K562 (cell line): ENCODE results near the gene RAB5B. TPM values are rescaled to one million over a fixed set of nuclear protein-coding genes. Genes with fewer than 3 reads are reported as not detected.

ENCODE experiments used
- ARID3A ChIP-seq: IDR thresholded peaks from 2 replicates; pipeline ENCODE4 v1.6.1; 2012; ENCODE audit warnings: low read depth, low read length, improper control_type of control experiment, borderline replicate concordance
- FOSL1 ChIP-seq: fragments of 200-800 bp; sonication (Bioruptor generic); conservative IDR thresholded peaks from 2 replicates; pipeline ENCODE4 v1.6.1; 2016; ENCODE audit warnings: missing genetic modification characterization, missing compliant biosample characterization
- KDM5B ChIP-seq: fragments of 200-600 bp; sonication (generic); IDR thresholded peaks from 2 replicates; pipeline ENCODE4 v1.6.1; 2012; ENCODE audit warnings: low read depth, mild to moderate bottlenecking, moderate library complexity, low read length, control low read depth, inconsistent platforms; ENCODE audit not compliant: insufficient replicate concordance
- LEF1 ChIP-seq: fragments of 450-650 bp; IDR thresholded peaks from 2 replicates; pipeline ENCODE4 v1.6.1; 2016; ENCODE audit warnings: mild to moderate bottlenecking
- NCOA6 ChIP-seq: fragments of 450-650 bp; IDR thresholded peaks from 2 replicates; pipeline ENCODE4 v1.6.1; 2017; ENCODE audit warnings: mild to moderate bottlenecking
- NR2C1 ChIP-seq, 2 experiments: fragments of 450-650 bp; IDR thresholded peaks; 2 replicates each; pipeline ENCODE4 v1.6.1; 2017; ENCODE audit warnings: mild to moderate bottlenecking in 2 of 2, antibody characterized with exemption in 1 of 2, inconsistent platforms in 1 of 2, missing compliant biosample characterization in 1 of 2, missing genetic modification characterization in 1 of 2
- RAD51 ChIP-seq: fragments of 450-650 bp; IDR thresholded peaks from 2 replicates; pipeline ENCODE4 v1.7.1; 2016; ENCODE audit warnings: low read depth, mild to moderate bottlenecking, borderline replicate concordance
- RFX1 ChIP-seq: fragments of 450-650 bp; IDR thresholded peaks from 2 replicates; pipeline ENCODE4 v1.6.1; 2016; ENCODE audit warnings: mild to moderate bottlenecking, moderate library complexity
- SFPQ ChIP-seq: fragments of 200-400 bp; formaldehyde crosslinking; IDR thresholded peaks from 2 replicates; pipeline ENCODE4 v1.6.1; 2017; ENCODE audit warnings: mild to moderate bottlenecking, low read depth, low read length, moderate library complexity
- SOX6 ChIP-seq: fragments of 450-650 bp; IDR thresholded peaks from 2 replicates; pipeline ENCODE4 v1.6.1; 2014; ENCODE audit warnings: mild to moderate bottlenecking
- STAG1 ChIP-seq: sonication (generic); formaldehyde crosslinking; IDR thresholded peaks from 2 replicates; pipeline ENCODE4 v1.5.0; 2020; ENCODE audit warnings: missing genetic modification reagents, borderline replicate concordance
- TAL1 ChIP-seq: fragments of 450-650 bp; IDR thresholded peaks from 2 replicates; pipeline ENCODE4 v1.6.1; 2016; ENCODE audit warnings: mild to moderate bottlenecking
- ZBTB7A ChIP-seq: IDR thresholded peaks from 2 replicates; pipeline ENCODE4 v1.6.1; 2011; ENCODE audit warnings: low read depth, mild to moderate bottlenecking, low read length, moderate library complexity, borderline replicate concordance; ENCODE audit not compliant: control insufficient read depth
- ZFP30 ChIP-seq: fragments of 250-450 bp; sonication (Bioruptor Pico); IDR thresholded peaks from 2 replicates; pipeline ENCODE4 v1.8.0; 2022; ENCODE audit warnings: moderate library complexity, mild to moderate bottlenecking, inconsistent platforms, borderline replicate concordance
- ZFX ChIP-seq: sonication (generic); formaldehyde crosslinking; IDR thresholded peaks from 2 replicates; pipeline ENCODE4 v1.8.0; 2022; ENCODE audit warnings: mild to moderate bottlenecking, missing genetic modification reagents, moderate library complexity
- ZNF217 ChIP-seq: sonication (generic); formaldehyde crosslinking; IDR thresholded peaks from 2 replicates; pipeline ENCODE4 v1.8.0; 2022; ENCODE audit warnings: mild to moderate bottlenecking, missing genetic modification reagents
- ZNF586 ChIP-seq: fragments of 450-650 bp; formaldehyde crosslinking; conservative IDR thresholded peaks from 2 replicates; pipeline ENCODE4 v1.4.0; 2020; ENCODE audit warnings: mild to moderate bottlenecking, moderate library complexity
- polyA plus RNA-seq, 8 experiments: library from polyadenylated mRNA; depleted of rRNA in 4 of 8; stranded (reverse) in 5 of 8; unstranded in 3 of 8; fragments of >200 nt; fragmentation: Nextera tagmentation in 2 of 8; fragmentation: Illumina TruSeq in 1 of 8; extraction: Ambion mirVana in 2 of 8; extraction: Trizol in 1 of 8; gene quantifications; 2 replicates each; pipeline versions ENCODE4 v1.2.1 to v1.2.3, GENCODE V29; 2011 to 2014; ENCODE audit warnings: inconsistent platforms in 1 of 8, missing spikeins in 1 of 8
- total RNA-seq, 7 experiments: library from RNA; depleted of rRNA in 6 of 7; stranded (reverse); fragments of >200 nt in 6 of 7; fragmentation: Illumina TruSeq in 2 of 7; extraction: Trizol in 2 of 7; gene quantifications; 2 replicates each; pipeline versions ENCODE4 v1.2.1 to v1.2.3, GENCODE V29; 2011 to 2021; ENCODE audit warnings: low replicate concordance in 1 of 7
- TF ChIP-seq, protein P1 (sequence below), 2 experiments: fragments of 150-350 bp in 1 of 2; IDR thresholded peaks; 2 replicates each; pipeline ENCODE4 v1.6.1; 2012 to 2016; ENCODE audit warnings: low read depth in 2 of 2, low read length in 2 of 2, mild to moderate bottlenecking in 1 of 2, moderate library complexity in 1 of 2

The RAB5B gene
- total and polyA plus RNA-seq, 9 of the 15 experiments (the other 6 are each of a cell fraction or from before 2014, with no cell fraction given), result 6.8 to 73.8 (median 25.2) TPM

DNA sequence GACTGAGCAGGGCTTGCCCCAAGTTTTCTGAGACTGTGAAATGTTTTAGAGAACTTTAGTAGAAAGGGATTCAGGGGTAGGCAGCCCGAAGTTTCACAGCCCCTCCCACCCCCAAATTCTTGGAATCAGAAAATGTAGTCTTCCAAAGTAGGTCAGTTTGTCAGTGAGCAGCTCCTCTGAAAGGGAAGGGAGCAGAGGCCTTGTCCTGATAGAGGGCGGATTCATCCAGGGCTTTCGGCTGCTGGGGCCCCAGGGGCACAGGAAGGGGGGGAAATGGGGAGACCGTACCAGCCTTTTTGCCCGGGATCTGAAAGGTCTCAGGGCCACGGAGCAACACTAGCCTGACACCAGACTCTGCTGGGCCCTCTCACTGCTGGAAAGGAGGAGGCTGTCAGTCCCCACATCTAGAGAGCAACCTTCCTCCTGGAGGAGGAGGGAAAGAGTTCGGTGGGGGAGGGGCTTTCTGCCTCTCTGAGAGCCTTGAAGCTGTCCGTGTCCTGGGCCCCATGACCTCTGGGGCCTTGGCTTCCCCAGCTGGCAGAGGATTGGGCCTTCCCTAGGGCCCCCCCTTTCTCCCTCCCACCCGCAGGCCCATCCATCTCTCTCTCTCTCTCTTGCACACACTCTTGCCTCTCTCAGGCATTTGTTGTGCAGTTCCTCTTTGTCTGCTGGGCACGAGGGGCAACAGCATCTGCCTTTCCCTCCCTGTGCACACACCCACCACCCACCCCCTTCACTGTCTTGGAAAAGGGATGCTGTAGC, 46.7 kb downstream of the RAB5B start, which contains the start of gene IKZF4 (continued):
- TF ChIP-seq STAG1 (no peak), ZNF217 (CRISPR knock-in tag) (no peak), KDM5B (peak; percentile 24), LEF1 (peak; percentile 74), ZBTB7A (peak; percentile 72; the same call in 1 of the 2 replicates), ARID3A (no peak), ZFX (peak; percentile 89), NCOA6 (0 out of 2 replicates have a peak, but pooled peaks have one; percentile 18), RAD51 (0 out of 2 replicates have a peak, but pooled peaks have one; percentile 30), RFX1 (no peak), FOSL1 (no peak), SFPQ (no peak), TAL1 (no peak), SOX6 (peak; percentile 20; the same call in 1 of the 2 replicates), NR2C1 (IDR thresholded peaks at IDR 0.05) (peak; percentile 77), NR2C1 (tag; IDR thresholded peaks at IDR 0.05) (peak; percentile 65), ZNF586 (CRISPR knock-in tag) (no peak), ZFP30 (CRISPR knock-in tag) (no peak)
- TF ChIP-seq, protein P1, sequence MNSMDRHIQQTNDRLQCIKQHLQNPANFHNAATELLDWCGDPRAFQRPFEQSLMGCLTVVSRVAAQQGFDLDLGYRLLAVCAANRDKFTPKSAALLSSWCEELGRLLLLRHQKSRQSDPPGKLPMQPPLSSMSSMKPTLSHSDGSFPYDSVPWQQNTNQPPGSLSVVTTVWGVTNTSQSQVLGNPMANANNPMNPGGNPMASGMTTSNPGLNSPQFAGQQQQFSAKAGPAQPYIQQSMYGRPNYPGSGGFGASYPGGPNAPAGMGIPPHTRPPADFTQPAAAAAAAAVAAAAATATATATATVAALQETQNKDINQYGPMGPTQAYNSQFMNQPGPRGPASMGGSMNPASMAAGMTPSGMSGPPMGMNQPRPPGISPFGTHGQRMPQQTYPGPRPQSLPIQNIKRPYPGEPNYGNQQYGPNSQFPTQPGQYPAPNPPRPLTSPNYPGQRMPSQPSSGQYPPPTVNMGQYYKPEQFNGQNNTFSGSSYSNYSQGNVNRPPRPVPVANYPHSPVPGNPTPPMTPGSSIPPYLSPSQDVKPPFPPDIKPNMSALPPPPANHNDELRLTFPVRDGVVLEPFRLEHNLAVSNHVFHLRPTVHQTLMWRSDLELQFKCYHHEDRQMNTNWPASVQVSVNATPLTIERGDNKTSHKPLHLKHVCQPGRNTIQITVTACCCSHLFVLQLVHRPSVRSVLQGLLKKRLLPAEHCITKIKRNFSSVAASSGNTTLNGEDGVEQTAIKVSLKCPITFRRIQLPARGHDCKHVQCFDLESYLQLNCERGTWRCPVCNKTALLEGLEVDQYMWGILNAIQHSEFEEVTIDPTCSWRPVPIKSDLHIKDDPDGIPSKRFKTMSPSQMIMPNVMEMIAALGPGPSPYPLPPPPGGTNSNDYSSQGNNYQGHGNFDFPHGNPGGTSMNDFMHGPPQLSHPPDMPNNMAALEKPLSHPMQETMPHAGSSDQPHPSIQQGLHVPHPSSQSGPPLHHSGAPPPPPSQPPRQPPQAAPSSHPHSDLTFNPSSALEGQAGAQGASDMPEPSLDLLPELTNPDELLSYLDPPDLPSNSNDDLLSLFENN (IDR thresholded peaks at IDR 0.05; ENCODE audit: low read depth in 2 of 2, low read length in 2 of 2), result no peak
